Measurements from ENCODE around the gene CPLX1.

CPLX1 gene

GRCh38 chr4:855880-856224 lies 29.9 kb upstream of the CPLX1 start:
- no peak for DNase-seq (ENCODE audit: low spot score)

- no peak for DNase-seq (ENCODE audit: low spot score)
Measured at GRCh38 chr4:854356-854755, 28.4 kb upstream of the CPLX1 start.

- DNase-seq (ENCODE audit: low spot score): no peak
Measured at GRCh38 chr4:853416-853781, 27.5 kb upstream of the CPLX1 start.

- DNase-seq (ENCODE audit: low spot score): no peak
Measured at GRCh38 chr4:851701-852430, 25.9 kb upstream of the CPLX1 start.

- DNase-seq (ENCODE audit: low spot score): no peak
Measured at GRCh38 chr4:850323-850945, 24.5 kb upstream of the CPLX1 start.

GRCh38 chr4:849478-850175 lies 23.7 kb upstream of the CPLX1 start:
- DNase-seq (ENCODE audit: low spot score): no peak

- no peak for DNase-seq (ENCODE audit: low spot score)
Measured at GRCh38 chr4:848803-849477, 23.0 kb upstream of the CPLX1 start.

GRCh38 chr4:848307-848691 lies 22.4 kb upstream of the CPLX1 start:
- no peak for DNase-seq (ENCODE audit: low spot score)

GRCh38 chr4:845836-846251 lies 19.9 kb upstream of the CPLX1 start:
- DNase-seq (ENCODE audit: low spot score): no peak

GRCh38 chr4:845233-845835 lies 19.4 kb upstream of the CPLX1 start:
- DNase-seq (ENCODE audit: low spot score): no peak

- DNase-seq (ENCODE audit: low spot score): no peak
Measured at GRCh38 chr4:844752-845232, 18.9 kb upstream of the CPLX1 start.

GRCh38 chr4:839675-840443 lies 13.9 kb upstream of the CPLX1 start:
- no peak for DNase-seq (ENCODE audit: low spot score)

GRCh38 chr4:837772-838171 lies 11.8 kb upstream of the CPLX1 start:
- no peak for DNase-seq (ENCODE audit: low spot score)

GRCh38 chr4:836750-837301 lies 10.9 kb upstream of the CPLX1 start:
- no peak for DNase-seq (ENCODE audit: low spot score)

- no peak for DNase-seq (ENCODE audit: low spot score)
Measured at GRCh38 chr4:836003-836511, 10.1 kb upstream of the CPLX1 start.

GRCh38 chr4:835148-836002 lies 9.4 kb upstream of the CPLX1 start:
- no peak for DNase-seq (ENCODE audit: low spot score)

GRCh38 chr4:834368-835147 lies 8.6 kb upstream of the CPLX1 start:
- DNase-seq (ENCODE audit: low spot score): no peak

GRCh38 chr4:833731-834367 lies 7.9 kb upstream of the CPLX1 start:
- no peak for DNase-seq (ENCODE audit: low spot score)

GRCh38 chr4:833156-833555 lies 7.2 kb upstream of the CPLX1 start:
- DNase-seq (ENCODE audit: low spot score): no peak

Measured in ecto neural progenitor cell (in vitro differentiated cells).